Mononuclear cell (primary cell): Measurements from ENCODE around the gene S100A11. TPM values are rescaled to one million over a fixed set of nuclear protein-coding genes. Genes with fewer than 3 reads are reported as not detected.
"Not testable (repeated sequence)": the region's sequence is repeated elsewhere in the genome, so short reads cannot be mapped to it uniquely, and the experiment has no call there.

Experiments used
- H3K27me3 ChIP-seq: 2 replicates; pipeline ENCODE4 v1.6.0; 2011; ENCODE audit warnings: low read length, control low read depth; ENCODE audit not compliant: insufficient read depth
- H3K4me1 ChIP-seq: 2 replicates; pipeline ENCODE4 v1.5.1; 2011; ENCODE audit warnings: mild to moderate bottlenecking, low read length, control low read depth; ENCODE audit not compliant: insufficient read depth
- H3K4me3 ChIP-seq: 2 replicates; pipeline ENCODE4 v1.5.1; 2011; ENCODE audit warnings: mild to moderate bottlenecking, low read length, moderate library complexity
- H3K9me3 ChIP-seq: 2 replicates; pipeline ENCODE4 v1.5.1; 2011; ENCODE audit warnings: low read depth, mild to moderate bottlenecking, control low read depth, low read length
- total RNA-seq: library from RNA; depleted of rRNA; stranded (reverse); fragments of >200 nt; gene quantifications from one replicate; pipeline ENCODE4 v1.2.3, GENCODE V29; 2012

S100A11 gene
- total RNA-seq: 63.4 TPM

DNA sequence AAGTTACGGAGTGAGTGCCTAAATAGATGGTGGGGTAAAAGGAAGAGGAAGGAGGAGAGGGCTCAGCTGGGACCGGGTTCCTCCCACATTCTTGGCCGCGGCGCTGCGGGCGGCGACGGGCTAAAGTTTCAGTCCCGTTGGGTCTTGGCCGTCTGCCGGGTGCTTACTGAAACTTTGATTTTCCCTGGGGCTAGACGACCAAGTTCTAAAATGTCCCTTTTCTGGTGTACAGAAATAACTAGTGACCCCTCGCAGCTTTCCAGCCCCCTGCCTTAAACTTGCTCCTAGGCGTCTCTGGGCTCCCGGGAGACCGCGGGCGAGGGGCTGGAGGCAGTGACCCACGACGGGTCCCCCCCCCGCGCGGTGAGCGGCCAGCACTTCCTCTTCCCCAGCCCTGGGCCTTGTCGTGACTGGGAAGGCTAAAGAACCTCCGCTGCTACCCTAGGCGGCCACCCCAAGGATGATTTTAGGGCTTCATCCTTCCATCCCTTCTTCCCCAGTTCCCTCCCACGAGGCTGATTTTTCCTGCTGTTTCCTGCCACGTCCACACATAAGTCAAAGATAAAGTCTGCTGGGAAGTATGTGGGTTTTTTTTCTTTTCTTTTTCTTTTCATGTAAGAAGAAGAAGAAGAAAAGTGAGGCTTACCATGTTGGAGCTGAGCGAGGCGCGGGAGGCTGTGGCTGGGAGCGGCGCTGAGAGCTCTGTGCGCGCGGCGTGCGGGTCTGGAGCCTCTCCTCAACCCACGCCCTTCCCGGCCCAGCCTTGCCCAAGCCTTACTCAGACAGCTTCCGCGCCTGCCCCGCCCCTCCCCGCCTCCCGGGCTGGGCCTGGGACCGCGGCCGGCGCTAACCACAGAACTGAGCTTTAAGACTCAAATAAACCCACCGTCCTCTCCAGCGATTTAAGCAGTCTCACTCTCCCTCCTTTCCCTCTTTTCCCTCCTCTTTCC, at the start of gene S100A11:
TSS of gene S100A11 (minus strand) at position 738 of the 950 bp plus-strand sequence. CDS start at position 649, 89 bp downstream.
- H3K27me3 ChIP-seq: no peaks in the 10 kb centered on the region
- peaks cover 87% of the 10 kb centered on the region for H3K4me1 ChIP-seq
- H3K4me3 ChIP-seq: peak within 1 kb of the TSS; percentile 80
- H3K9me3 ChIP-seq: no peaks in the 10 kb centered on the region

DNA sequence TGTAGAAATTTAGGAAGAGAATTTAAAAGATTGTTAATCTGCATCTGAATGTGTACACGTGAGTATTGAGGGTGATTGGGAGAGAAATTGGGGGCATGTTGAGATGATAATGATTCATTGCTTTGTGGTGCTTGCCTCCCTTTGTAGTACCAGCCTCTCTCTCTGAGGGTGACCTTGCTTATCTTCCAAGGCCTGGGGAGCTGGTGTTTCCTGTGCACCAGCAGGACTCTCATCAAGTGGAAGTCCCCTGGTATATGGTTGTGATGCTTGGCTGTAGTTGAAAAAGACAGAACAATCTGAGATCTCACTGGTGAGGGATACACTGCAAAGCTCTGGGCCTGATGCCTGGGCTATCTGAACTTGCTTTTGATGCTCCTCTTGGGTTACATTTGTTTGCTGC, 48.0 kb upstream of the S100A11 start:
- peaks cover 15% of the 10 kb centered on the region for H3K27me3 ChIP-seq
- H3K4me3 ChIP-seq: no peak overlapping the region
- no peaks in the 10 kb centered on the region for H3K9me3 ChIP-seq
- H3K4me1 ChIP-seq: no peaks in the 10 kb centered on the region

DNA sequence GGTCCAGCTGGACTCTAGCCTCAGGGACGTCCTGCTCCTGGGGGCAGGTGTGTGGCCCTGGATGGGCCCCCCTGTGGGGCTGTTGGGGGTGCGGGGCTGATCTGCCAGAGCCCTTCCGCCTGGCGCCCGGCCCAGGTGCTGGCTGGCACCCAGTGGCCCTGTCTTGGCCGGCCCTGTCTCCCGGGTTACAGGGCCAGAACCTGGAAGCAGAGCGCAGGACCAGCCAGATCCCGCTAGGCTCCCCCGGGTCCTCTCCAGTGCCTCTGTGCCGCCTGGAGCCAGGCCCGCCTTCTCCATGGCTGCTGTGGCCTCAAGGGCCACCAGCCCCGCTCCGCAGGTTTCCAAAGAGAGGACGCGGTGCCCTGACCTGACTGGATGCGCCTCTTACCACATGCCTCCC, 44.2 kb upstream of the S100A11 start:
- H3K9me3 ChIP-seq, H3K4me3 ChIP-seq, H3K4me1 ChIP-seq, H3K27me3 ChIP-seq: not testable (repeated sequence)

DNA sequence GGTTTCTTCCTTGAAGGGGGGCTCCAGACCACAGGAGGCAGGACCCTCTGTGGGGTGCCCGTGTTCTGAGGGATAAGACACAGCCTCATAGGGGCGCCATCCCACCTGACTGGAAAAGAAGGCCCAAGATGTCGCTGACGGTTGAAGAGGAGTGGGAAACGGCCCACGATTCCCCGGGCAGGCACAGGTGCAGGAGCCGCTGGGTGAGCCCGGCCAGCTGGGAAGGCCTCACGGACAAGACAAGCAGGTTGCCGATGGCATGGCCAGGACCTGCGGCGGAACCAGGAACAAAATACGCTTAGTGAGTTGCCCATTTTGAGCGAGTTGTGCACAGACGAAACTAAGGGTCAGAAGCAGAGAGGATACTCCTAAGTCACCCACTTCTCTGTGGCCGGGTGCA, 43.7 kb upstream of the S100A11 start:
- H3K9me3 ChIP-seq, H3K4me1 ChIP-seq, H3K27me3 ChIP-seq, H3K4me3 ChIP-seq: not testable (repeated sequence)

DNA sequence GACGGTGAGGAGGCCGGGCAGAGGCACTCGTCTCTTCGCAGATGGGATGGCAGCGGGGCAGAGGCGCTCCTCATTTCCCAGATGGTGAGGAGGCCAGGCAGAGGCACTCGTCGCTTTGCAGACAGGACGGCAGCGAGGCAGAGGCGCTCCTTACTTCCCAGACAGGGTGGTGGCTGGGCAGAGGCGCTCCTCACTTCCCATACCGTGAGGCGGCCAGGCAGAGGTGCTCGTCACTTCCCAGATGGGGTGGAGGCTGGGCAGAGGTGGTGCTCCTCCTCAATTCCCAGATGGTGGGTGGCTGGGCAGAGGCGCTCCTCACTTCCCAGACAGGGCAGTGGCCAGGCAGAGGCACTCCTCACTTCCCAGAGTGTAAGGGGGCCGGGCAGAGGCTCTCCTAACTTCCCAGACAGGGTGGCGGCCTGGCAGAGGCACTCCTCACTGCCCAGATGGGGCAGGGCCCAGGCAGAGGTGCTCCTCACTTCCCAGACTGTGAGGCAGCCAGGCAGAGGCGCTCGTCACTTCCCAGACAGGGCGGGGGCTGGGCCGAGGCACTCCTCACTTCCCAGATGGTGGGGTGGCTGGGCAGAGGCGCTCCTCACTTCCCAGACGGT, 42.1 kb upstream of the S100A11 start:
- Histone ChIP-seq H3K27me3 (peaks cover 8% of the 10 kb centered on the region), H3K9me3 (no peaks in the 10 kb centered on the region), H3K4me1 (no peaks in the 10 kb centered on the region), H3K4me3 (no peak overlapping the region)

GRCh38 chr1:152072311-152072710, 35.5 kb upstream of the S100A11 start:
- Histone ChIP-seq H3K27me3 (peaks cover 27% of the 10 kb centered on the region), H3K9me3 (no peaks in the 10 kb centered on the region), H3K4me3 (no peak overlapping the region), H3K4me1 (no peaks in the 10 kb centered on the region)

GRCh38 chr1:152071123-152071522, 34.3 kb upstream of the S100A11 start:
- H3K4me3 ChIP-seq: no peak overlapping the region
- peaks cover 25% of the 10 kb centered on the region for H3K27me3 ChIP-seq
- H3K9me3 ChIP-seq: no peaks in the 10 kb centered on the region
- H3K4me1 ChIP-seq: no peaks in the 10 kb centered on the region

DNA sequence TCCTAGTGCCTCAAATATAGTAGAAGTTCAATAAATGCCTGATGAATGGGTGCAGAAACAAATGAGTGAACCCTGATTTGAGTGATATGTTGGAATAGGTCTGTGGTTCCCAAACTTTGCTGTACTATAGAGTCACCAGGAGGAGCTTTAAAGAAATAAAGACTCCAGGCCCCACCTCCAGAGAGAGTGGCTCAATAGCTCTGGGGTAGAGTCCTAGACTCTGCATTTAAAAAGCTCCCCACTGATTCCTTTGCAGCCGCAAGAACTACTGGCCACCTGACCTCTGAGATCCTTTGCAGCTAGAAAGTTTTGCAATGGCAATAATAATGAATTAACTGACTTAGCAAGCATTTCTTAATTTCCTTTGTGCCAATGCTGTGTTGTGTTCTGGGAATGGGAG, 31.1 kb upstream of the S100A11 start:
- no peak overlapping the region for H3K4me3 ChIP-seq
- H3K9me3 ChIP-seq: no peaks in the 10 kb centered on the region
- H3K27me3 ChIP-seq: peaks cover 29% of the 10 kb centered on the region
- no peaks in the 10 kb centered on the region for H3K4me1 ChIP-seq

DNA sequence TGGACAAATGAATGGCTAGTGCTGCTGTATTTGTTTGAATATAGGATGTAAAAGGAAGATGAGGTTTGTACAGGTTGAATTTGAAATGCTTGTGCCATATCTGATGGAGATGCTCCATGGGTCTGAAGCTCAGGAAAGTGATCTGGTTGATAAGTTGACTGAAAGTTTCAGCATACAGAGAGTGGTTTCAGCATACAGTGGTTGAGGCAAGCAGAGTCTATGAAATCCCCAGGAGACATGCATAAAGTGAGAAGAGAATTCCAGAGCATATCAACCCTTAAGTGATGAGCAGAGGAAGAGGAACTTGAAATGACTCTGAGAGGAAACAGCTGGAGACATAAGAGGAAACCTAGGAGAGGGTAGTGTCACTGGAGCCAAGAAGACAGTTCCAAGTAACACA, 30.3 kb upstream of the S100A11 start:
- H3K4me1 ChIP-seq: no peaks in the 10 kb centered on the region
- H3K4me3 ChIP-seq: no peak overlapping the region
- H3K27me3 ChIP-seq: peaks cover 36% of the 10 kb centered on the region
- H3K9me3 ChIP-seq: no peaks in the 10 kb centered on the region

- Histone ChIP-seq H3K4me3 (no peak overlapping the region), H3K27me3 (peaks cover 66% of the 10 kb centered on the region), H3K4me1 (no peaks in the 10 kb centered on the region), H3K9me3 (no peaks in the 10 kb centered on the region)
These were observed 25.1 kb upstream of the S100A11 start for GRCh38 chr1:152061952-152062351.

- Histone ChIP-seq H3K9me3 (no peaks in the 10 kb centered on the region), H3K4me3 (no peak overlapping the region), H3K4me1 (peaks cover 43% of the 10 kb centered on the region), H3K27me3 (peaks cover 52% of the 10 kb centered on the region)
These were observed 16.6 kb upstream of the S100A11 start for GRCh38 chr1:152053375-152053774.

DNA sequence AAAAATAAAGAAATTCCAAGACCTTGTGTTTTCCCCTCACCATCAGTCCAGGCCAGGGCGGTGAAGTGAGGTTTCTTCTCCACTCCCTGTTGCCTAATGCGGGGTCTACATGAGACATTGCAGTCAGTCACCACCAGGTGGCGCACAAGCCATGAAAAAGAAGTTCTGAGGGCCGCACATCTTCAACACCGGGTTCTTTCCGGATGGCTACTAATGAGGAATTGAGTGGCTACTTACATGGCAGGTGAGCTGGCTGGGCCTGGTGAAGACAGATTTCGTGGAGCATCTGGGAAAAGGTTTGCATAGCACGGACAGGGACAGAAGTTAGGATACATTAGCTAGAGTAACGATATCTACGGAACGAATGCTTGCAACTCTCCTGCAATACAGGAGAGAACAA, 15.8 kb upstream of the S100A11 start:
- no peak overlapping the region for H3K4me3 ChIP-seq
- H3K9me3 ChIP-seq: no peaks in the 10 kb centered on the region
- H3K4me1 ChIP-seq: peaks cover 50% of the 10 kb centered on the region

DNA sequence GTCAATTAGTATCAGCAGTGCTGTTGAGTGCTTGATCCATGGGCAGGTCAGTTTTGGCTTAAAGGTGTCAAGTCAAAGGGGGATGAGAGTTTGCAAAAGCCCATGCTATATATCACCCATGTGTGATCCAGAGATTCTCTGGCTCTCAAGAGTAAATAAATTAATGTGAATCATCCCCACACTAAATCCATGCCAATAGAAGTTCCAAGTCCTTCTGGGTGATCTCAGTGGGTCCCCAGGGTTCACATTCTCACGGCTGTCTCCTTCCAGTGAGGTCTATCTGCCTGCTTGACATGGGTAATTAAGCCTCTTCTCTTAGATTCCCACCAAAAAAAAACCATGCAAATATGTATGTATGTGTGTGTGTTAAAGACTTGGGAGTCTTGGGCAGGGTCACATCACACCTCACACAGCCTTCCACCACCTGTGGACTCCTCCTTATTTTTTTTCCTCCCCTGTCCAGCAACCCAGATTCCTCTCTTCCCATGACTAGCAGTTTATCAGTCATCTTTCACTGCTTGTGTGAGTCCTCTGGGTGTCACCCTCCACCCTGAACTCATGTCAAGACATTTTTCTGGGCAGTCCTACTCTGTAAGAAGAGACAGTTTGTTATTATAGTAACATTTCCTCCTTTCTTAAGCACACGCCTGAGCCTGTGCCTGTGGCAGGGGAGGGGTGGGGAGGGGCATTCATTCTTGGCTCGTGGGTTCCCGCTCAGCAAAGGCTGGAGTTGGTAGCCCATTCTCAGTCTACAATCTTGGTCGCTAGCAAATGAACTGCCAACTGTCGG, 14.3 kb upstream of the S100A11 start:
- Histone ChIP-seq H3K27me3 (peaks cover 33% of the 10 kb centered on the region), H3K4me3 (no peak overlapping the region), H3K4me1 (peaks cover 65% of the 10 kb centered on the region), H3K9me3 (no peaks in the 10 kb centered on the region)

More for the DNA sequence above, 15.8 kb upstream of the S100A11 start:
- H3K27me3 ChIP-seq: peaks cover 44% of the 10 kb centered on the region

GRCh38 chr1:152049291-152050083, 12.7 kb upstream of the S100A11 start:
- Histone ChIP-seq H3K4me3 (no peak overlapping the region), H3K27me3 (peaks cover 17% of the 10 kb centered on the region), H3K9me3 (no peaks in the 10 kb centered on the region), H3K4me1 (peaks cover 69% of the 10 kb centered on the region)
